Stimulated activated CD4-positive, alpha-beta T cell treated with anti-CD3 and anti-CD28 coated beads, Interleukin-12 subunit alpha, Interleukin-12 subunit beta, amount 100 ng/mL, for 48 hours (primary cell): Measurements from ENCODE around the gene RAPGEF4.
"Not testable (repeated sequence)": the region's sequence is repeated elsewhere in the genome, so short reads cannot be mapped to it uniquely, and the experiment has no call there.

Source experiments
- DNase-seq, 3 donors: peaks; one replicate each; pipeline ENCODE4 v3.0.0-alpha.2; 2020; ENCODE audit warnings: low read depth in 2 of 3, low spot score in 1 of 3

The RAPGEF4 gene

DNA sequence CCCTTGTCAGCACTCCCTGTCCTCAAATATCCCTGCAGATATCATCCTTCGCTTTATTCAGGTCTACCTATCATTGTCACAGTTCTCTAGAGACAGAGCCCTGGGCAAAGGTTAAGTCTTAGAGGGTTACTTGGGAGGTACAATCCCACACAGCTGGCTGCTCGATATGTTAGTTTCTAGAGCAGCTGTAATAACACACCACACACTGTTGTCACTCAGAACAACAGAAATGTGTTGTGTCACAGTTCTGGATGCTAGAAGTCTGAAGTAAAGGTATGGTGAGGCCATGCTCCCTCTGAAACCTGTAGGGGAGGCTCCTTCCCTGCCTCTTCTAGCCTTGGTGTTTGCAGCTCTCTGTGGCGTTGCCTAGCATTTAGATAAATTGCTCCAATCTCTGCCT lies 9.9 kb upstream of the RAPGEF4 start:
- no peak for DNase-seq

DNA sequence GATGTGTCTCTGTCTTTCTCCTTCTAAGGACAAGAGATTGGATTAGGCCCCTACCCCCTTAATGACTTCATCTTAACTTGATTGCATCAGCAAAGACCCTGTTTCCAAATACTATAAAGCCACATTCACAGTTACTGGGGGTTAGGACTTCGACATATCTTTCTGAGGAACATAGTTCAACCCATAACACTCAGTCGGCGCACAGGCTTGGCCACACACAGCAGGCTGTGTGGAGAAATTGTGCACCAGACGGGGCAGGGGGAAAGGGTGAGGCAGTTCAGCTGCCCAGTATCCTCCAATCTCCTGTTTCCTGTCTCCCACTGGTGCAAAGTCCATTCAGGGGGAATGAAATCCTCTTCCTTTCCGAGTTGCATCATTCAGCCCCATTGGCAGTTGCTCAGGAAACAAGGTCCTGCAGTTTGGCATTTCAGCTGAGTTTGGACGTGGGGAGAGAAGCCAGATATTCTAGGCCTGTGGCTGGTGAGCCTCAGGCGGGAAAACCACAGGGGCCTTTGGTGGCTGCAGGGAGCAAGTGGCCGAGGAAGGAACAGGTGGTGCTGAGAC lies 9.4 kb upstream of the RAPGEF4 start:
- DNase-seq, result no peak

DNA sequence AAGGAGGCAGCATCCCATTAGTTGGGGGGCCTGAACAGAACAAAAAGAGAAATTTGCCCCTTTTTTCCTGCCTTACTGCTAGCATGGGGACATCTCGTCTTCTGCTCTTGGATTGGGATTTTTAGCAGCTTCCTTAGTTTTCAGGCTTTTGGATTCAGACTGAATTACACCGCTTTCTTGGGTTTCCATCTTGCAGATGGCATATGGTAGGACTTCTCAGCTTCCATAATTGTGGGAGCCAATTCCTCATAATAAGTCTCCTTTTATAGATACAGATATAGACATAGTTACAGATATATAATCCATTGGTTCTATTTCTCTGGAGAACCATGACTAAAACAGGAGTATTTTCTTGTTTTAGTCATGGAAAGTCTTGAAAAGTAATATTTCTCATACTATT lies 5.2 kb upstream of the RAPGEF4 start:
- DNase-seq, result no peak

DNA sequence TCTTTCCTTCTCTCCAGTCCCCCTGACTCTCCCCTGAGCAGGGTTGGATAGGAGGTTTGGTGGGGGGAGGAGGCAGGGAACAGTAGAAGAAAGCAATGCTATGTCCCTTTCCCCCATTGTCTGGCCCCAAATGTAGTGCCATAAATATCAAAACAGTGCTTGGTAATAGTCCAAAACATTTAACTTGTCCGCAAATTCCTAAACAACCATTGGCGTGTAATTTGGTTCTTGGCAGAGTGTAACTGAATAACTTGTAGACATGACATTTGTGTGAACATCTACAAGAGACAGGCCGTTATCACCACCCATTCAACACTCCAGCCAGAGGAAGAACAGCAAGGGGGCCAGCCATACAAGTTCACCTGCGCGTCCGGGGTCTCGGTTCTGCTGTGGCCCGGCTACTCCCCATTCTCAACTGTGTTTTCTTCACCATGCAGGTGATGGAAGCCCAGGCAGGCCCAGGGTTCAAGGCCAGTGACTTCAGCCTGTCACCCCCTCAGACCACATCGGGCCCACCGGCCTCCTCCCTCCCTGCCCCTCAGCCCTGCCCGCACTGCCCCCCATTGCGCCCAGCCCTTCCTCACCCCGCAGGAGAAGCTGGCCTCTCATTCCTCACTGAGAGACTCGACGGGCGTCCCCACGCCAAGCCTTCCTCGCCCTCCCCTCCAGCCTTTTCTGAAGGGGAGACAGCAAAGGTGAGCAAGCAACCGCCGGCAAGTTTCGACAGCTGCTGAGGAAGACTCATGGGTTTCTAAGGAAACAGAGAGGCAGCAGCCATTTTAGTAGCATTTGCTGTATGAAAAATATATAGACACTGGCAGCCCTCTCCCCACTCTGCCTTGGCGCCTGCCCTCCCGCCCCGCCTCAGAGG lies 699 bp upstream of the RAPGEF4 start:
- peak in 2 of 3 donors; percentile 15 to 19 for DNase-seq

- no peak for DNase-seq
Measured at GRCh38 chr2:172736424-172737174, 954 bp downstream of the RAPGEF4 start.

DNA sequence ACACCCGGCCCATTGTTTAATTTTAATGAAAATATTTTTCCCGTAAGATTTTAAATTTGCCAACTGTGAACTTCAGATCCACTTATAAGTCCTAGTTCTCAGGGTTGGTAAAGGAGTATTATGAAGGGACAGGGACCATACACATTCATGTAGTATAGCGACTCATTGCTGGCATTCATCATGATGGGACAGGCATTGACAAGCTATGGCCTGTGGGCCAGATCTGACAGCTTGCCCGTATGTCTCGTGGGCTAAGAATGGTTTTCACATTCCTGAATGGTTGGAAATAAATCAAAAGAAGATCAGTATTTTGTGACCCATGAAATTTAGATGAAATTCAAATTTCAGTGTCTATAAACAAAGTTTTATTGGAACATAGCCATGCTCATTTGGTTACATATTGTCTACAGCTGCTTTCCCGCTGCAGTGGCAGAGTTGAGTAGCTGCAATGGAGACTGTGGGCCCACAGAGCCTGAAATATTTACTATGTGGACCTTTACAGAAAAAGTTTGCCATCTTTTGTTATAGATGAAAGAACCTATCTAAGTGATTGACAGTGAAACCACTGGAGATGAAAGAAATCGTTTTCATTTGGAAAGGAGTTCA lies 4.1 kb downstream of the RAPGEF4 start:
- no peak for DNase-seq

GRCh38 chr2:172740856-172741255 lies 5.2 kb downstream of the RAPGEF4 start:
- DNase-seq, result no peak

DNA sequence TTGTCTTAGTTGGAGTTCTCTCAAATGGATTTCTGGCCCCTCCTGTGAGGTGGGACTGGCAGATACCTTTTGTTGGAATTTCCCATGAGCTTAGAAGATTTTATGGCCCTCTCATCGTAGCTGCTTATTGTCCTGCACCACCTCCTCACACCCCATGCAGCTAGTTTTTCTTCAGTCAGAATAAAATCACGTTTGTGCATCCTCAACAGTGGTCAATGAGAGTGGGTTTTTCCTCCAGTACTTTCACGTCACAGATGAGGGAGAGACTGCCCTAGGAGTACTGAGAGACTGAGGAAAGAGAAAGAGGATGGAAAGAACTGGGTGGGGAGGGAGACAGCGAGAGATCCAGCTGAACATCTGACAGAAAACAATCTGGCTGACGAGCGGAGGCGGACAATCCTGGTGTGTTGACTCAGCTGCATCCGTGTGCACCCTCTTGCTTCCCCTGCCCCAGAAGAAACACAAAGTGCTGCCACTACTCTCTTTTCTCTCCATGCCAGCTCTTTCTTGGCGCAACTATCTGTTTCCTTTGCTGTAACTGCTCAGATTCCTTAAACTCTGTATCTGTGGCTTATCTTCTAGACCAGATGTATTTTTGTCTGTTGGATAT lies 7.4 kb downstream of the RAPGEF4 start:
- no peak for DNase-seq

DNA sequence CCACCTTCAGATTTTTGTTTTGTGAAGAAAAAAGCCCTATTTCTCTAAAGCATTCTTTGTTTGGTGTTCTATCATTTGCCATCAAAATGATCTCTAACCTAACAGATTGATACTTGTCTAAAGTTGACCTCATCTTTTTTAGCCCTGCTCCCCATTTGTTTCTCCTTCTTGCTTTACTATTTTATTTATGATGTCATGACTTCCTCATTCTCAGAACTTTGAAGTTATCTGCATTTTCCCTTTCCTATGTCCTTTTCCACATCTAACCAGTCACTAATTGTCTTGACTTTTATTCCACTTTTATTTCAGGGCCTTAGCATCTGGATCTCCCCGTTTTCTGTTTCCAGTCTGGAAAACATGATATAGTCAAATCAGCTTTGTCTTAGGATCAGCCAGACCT lies 8.3 kb downstream of the RAPGEF4 start:
- DNase-seq, result no peak

GRCh38 chr2:172745636-172746035 lies 10.0 kb downstream of the RAPGEF4 start:
- DNase-seq, result no peak

DNA sequence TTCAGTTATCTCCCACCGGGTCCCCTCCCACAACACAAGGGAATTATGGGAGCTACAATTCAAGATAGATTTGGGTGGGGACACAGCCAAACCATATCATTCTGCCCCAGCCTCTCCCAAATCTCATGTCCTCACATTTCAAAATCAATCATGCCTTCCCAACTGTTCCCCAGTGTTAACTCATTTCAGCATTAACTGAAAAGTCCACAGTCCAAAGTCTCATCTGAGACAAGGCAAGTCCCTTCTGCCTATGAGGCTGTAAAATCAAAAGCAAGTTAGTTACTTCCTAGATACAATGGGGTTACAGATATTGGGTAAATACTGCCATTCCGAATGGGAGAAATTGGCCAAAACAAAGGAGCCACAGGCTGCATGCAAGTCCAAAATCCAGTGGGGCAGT lies 12.9 kb downstream of the RAPGEF4 start:
- DNase-seq, result not testable (repeated sequence)

GRCh38 chr2:172749388-172749787 lies 13.7 kb downstream of the RAPGEF4 start:
- no peak for DNase-seq

GRCh38 chr2:172751564-172751963 lies 15.9 kb downstream of the RAPGEF4 start:
- DNase-seq, result no peak

DNA sequence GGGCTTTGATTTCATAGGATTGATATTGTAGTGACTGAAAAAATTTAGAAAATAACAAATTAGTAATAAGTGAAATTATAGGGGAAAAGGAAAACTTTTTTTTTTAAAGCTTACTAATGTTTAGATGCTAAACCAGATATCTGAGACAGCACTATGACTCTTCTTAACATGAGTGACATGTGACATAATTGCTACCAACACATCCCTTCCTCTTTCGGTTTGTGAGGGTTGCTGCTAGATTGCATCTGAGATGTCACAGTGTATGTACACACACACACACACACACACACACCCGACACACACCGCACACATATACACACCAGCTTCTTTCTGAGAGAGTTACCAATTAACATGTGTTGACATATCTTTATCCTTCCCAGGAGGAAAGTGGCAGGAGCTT lies 18.0 kb downstream of the RAPGEF4 start:
- no peak for DNase-seq

DNA sequence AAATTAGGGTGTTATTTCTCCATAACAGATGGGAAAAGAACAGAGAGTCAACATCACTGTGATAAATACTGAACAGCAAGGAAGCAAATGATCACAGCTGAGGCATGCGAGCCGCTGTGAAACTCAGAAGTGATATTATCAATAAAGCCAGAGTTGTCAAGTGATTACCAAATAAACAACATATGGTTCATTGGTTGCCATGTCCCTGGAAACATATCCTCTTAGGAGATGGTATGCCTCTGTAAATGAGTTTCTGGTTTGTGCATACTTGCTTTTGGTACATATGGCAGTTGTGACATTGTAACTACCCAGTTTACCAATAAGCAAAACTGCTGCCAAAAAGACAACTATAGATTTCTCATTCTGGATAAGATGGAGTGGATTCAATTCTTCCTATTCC lies 23.8 kb downstream of the RAPGEF4 start:
- no peak for DNase-seq

DNA sequence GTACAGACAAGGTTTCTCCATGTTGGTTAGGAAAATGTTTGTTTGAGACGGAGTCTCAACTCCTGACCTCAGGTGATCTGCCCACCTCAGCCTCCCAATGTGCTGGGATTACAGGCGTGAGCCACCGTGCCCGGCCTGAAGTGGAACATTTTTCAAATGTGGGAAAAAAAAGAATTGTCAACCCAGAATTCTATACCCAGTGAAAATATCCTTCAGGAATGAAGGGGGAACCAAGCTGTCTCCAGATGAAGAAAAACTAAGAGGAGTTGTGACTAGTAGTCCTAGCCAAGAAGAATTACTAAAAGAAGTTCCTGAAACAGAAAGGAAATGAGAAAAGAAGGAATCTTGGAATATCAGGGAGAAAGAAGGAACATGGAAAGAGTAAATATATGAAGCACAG lies 25.7 kb downstream of the RAPGEF4 start:
- no peak for DNase-seq

DNA sequence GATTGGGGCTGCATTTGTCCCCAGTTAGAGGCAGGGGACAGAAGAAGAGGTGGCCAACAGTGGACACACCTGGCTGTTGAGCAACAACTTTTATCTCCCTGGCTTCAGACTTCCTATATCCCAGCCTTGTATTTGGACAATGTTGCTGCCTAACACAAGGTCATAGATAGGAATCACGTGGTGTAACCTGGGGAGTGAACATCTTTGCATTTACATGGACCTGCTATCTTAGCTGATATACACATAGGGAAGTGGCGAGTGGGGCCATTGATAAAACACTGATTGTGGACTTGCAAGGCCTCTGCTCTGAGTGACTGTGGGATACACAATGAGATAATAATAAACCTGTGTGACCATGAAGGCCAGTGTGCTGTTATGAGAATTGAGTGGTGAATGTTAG lies 26.9 kb downstream of the RAPGEF4 start:
- DNase-seq, result no peak

- DNase-seq, result no peak
Measured at GRCh38 chr2:172763079-172763478, 27.4 kb downstream of the RAPGEF4 start.

- DNase-seq, result no peak
Measured at GRCh38 chr2:172765662-172766061, 30.0 kb downstream of the RAPGEF4 start.

DNA sequence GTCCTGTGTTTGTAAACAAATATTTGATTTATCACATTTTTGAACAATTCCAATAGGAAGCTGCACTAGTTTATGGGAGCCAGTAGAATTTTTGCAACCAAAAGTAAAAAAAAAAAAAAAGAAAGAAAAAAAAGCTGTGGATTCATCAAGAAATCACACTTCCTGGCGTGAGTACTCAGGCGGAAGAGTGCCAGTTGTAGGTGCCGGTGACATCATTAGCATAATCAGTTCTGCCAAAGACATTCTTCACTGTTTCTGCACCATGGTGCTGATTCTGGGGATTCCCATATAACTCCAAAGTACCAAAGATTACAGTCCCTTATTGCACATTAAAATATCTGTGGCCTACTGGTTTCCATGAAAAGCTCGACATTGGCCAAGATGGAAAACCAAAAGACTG lies 32.8 kb downstream of the RAPGEF4 start:
- no peak for DNase-seq

DNA sequence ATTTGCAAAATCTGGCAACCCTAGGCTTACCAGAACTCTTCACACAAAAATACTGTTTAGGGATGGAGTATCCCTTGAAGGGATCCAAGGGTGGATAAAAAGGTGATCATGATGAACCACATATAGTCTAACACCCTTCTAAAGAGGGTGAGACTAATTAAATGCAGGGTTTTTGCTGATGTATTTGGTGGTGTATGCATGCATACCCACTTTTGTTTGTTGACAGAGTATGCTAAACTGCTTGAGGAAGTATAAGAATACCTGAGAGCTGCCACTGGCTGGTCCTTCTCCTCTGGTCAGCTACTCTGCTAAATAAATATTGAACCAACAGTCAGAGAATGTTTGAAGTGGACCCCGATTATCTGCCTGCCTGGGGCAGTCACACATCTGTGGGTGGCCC lies 34.2 kb downstream of the RAPGEF4 start:
- no peak for DNase-seq
